IMR-90 (cell line): ENCODE measurements around the gene EHBP1. TPM values are rescaled to one million over a fixed set of nuclear protein-coding genes. Genes with fewer than 3 reads are reported as not detected.

Source experiments
- ATAC-seq: fragments of 200-7000 bp; cut with Tn5 transposase; 2 replicates; pipeline ENCODE4 v1.9.1; 2020; ENCODE audit warnings: low read depth, mild to moderate bottlenecking, moderate library complexity
- BruUV-seq: library from RNA; stranded (reverse); fragments of 400-500 nt; replicated peaks from 2 replicates; lab custom pipeline; 2021; lab: Mats Ljungman, UMichigan
- CTCF ChIA-PET: fragments of 300-600 bp; formaldehyde crosslinking; extraction: SDS; loops from one replicate; lab custom pipeline; 2021; ENCODE audit warnings: antibody characterized with exemption; lab: Yijun Ruan, JAX
- POLR2A ChIA-PET: fragments of 300-600 bp; sonication (Branson Sonifier 250); formaldehyde crosslinking; loops from one replicate; lab custom pipeline; 2022; ENCODE audit warnings: antibody characterized with exemption; ENCODE audit not compliant: unreplicated experiment; lab: Charles Lee
- DNase-seq: peaks from one replicate; pipeline ENCODE4 v3.0.0; 2013
- H2AFZ ChIP-seq: replicated peaks from 2 replicates; pipeline ENCODE3; 2013; ENCODE audit warnings: low read length, mild to moderate bottlenecking; ENCODE audit not compliant: poor library complexity
- H2AK5ac ChIP-seq: 2 replicates; pipeline ENCODE4 v1.6.1; 2013; ENCODE audit warnings: low read depth, low read length, inconsistent platforms
- H2AK9ac ChIP-seq: replicated peaks from 2 replicates; pipeline ENCODE3; 2013; ENCODE audit warnings: mild to moderate bottlenecking, low read depth, low read length, moderate library complexity; ENCODE audit not compliant: poor library complexity
- H2BK120ac ChIP-seq: 2 replicates; pipeline ENCODE4 v1.6.1; 2013; ENCODE audit warnings: low read depth, low read length, inconsistent platforms
- H2BK15ac ChIP-seq: 3 replicates; pipeline ENCODE4 v1.6.1; 2013; ENCODE audit warnings: low read depth, low read length, inconsistent platforms
- H2BK20ac ChIP-seq: 2 replicates; pipeline ENCODE4 v1.6.1; 2013; ENCODE audit warnings: low read depth, mild to moderate bottlenecking, inconsistent platforms, low read length, moderate library complexity
- H2BK5ac ChIP-seq: 2 replicates; pipeline ENCODE4 v1.6.1; 2013; ENCODE audit warnings: mild to moderate bottlenecking, low read depth, low read length, inconsistent platforms; ENCODE audit not compliant: poor library complexity, severe bottlenecking
- H3K14ac ChIP-seq: replicated peaks from 2 replicates; pipeline ENCODE4 v1.6.1; 2013; ENCODE audit warnings: low read depth, low read length, inconsistent platforms
- H3K18ac ChIP-seq: 2 replicates; pipeline ENCODE4 v1.6.1; 2013; ENCODE audit warnings: low read depth, low read length, control low read depth
- H3K23ac ChIP-seq: 2 replicates; pipeline ENCODE4 v1.6.1; 2013; ENCODE audit warnings: low read depth, low read length, inconsistent platforms
- H3K27ac ChIP-seq: 2 replicates; pipeline ENCODE4 v1.5.1; 2013; ENCODE audit warnings: mild to moderate bottlenecking, control low read depth, low read length; ENCODE audit not compliant: insufficient read depth
- H3K27me3 ChIP-seq: 2 replicates; pipeline ENCODE4 v1.6.1; 2013; ENCODE audit warnings: low read length; ENCODE audit not compliant: control insufficient read depth, insufficient read depth
- H3K36me3 ChIP-seq: 2 replicates; pipeline ENCODE4 v1.6.1; 2013; ENCODE audit warnings: low read length, mixed read lengths; ENCODE audit not compliant: control insufficient read depth, insufficient read depth
- H3K4ac ChIP-seq: 2 replicates; pipeline ENCODE4 v1.6.1; 2013; ENCODE audit warnings: low read depth, low read length, inconsistent platforms
- H3K4me1 ChIP-seq: 2 replicates; pipeline ENCODE4 v1.6.1; 2013; ENCODE audit warnings: low read length, mixed read lengths; ENCODE audit not compliant: control insufficient read depth, insufficient read depth
- H3K4me2 ChIP-seq: 2 replicates; pipeline ENCODE4 v1.6.1; 2013; ENCODE audit warnings: low read depth, mild to moderate bottlenecking, control low read depth, low read length, moderate library complexity
- H3K4me3 ChIP-seq: 2 replicates; pipeline ENCODE4 v1.5.1; 2013; ENCODE audit warnings: low read depth, mild to moderate bottlenecking, control low read depth, low read length, moderate library complexity; ENCODE audit not compliant: insufficient read depth
- H3K56ac ChIP-seq: 2 replicates; pipeline ENCODE4 v1.6.1; 2013; ENCODE audit warnings: low read length, inconsistent platforms; ENCODE audit not compliant: insufficient read depth; ENCODE audit errors: extremely low read depth
- H3K79me1 ChIP-seq, 2 experiments: 2 replicates each; pipeline ENCODE4 v1.6.1; 2013; ENCODE audit warnings: low read length in 2 of 2, inconsistent platforms in 1 of 2, low read depth in 1 of 2
- H3K9ac ChIP-seq: 2 replicates; pipeline ENCODE4 v1.6.1; 2013; ENCODE audit warnings: low read depth, low read length, control low read depth
- H3K9me1 ChIP-seq: 2 replicates; pipeline ENCODE4 v1.6.1; 2013; ENCODE audit warnings: low read length, inconsistent platforms; ENCODE audit not compliant: insufficient read depth
- H3K9me3 ChIP-seq: 2 replicates; pipeline ENCODE4 v1.6.1; 2013; ENCODE audit warnings: low read length; ENCODE audit not compliant: control insufficient read depth, insufficient read depth
- H4K20me1 ChIP-seq: 2 replicates; pipeline ENCODE4 v1.6.1; 2013; ENCODE audit warnings: low read length, inconsistent platforms; ENCODE audit not compliant: insufficient read depth
- H4K5ac ChIP-seq: 2 replicates; pipeline ENCODE4 v1.6.1; 2013; ENCODE audit warnings: mild to moderate bottlenecking, low read depth, low read length, control low read depth
- H4K8ac ChIP-seq, 2 experiments: 2 replicates each; pipeline ENCODE4 v1.6.1; 2013; ENCODE audit warnings: low read depth in 2 of 2, low read length in 2 of 2, control low read depth in 1 of 2, inconsistent platforms in 1 of 2
- H4K91ac ChIP-seq: 2 replicates; pipeline ENCODE4 v1.6.1; 2013; ENCODE audit warnings: low read depth, low read length, inconsistent platforms; ENCODE audit not compliant: insufficient read depth
- BHLHE40 ChIP-seq: fragments of 150-350 bp; IDR thresholded peaks from 2 replicates; pipeline ENCODE4 v1.6.1; 2016; ENCODE audit warnings: mild to moderate bottlenecking, low read depth, low read length
- CEBPB ChIP-seq: IDR thresholded peaks from 2 replicates; pipeline ENCODE4 v1.6.1; 2012; ENCODE audit warnings: low read depth, low read length, improper control_type of control experiment
- CHD1 ChIP-seq: IDR thresholded peaks from 2 replicates; pipeline ENCODE4 v1.6.1; 2012; ENCODE audit warnings: low read depth, low read length, improper control_type of control experiment
- ELK1 ChIP-seq: fragments of 150-350 bp; IDR thresholded peaks from 2 replicates; pipeline ENCODE4 v1.6.1; 2016; ENCODE audit warnings: low read depth, mild to moderate bottlenecking, low read length, moderate library complexity, borderline replicate concordance
- FOS ChIP-seq: fragments of 150-350 bp; IDR thresholded peaks from 2 replicates; pipeline ENCODE4 v1.6.1; 2016; ENCODE audit warnings: low read depth, low read length
- MAFK ChIP-seq: IDR thresholded peaks from 2 replicates; pipeline ENCODE4 v1.6.1; 2012; ENCODE audit warnings: low read depth, low read length, improper control_type of control experiment
- MAZ ChIP-seq: IDR thresholded peaks from 2 replicates; pipeline ENCODE4 v1.6.1; 2012; ENCODE audit warnings: low read depth, mild to moderate bottlenecking, low read length, improper control_type of control experiment, moderate library complexity, borderline replicate concordance
- MXI1 ChIP-seq: IDR thresholded peaks from 2 replicates; pipeline ENCODE4 v1.6.1; 2012; ENCODE audit warnings: low read depth, mild to moderate bottlenecking, low read length, moderate library complexity, borderline replicate concordance
- NFE2L2 ChIP-seq: fragments of 150-350 bp; IDR thresholded peaks from 2 replicates; pipeline ENCODE4 v1.6.1; 2016; ENCODE audit warnings: low read depth, mild to moderate bottlenecking, low read length
- POLR2A ChIP-seq: IDR thresholded peaks from 2 replicates; pipeline ENCODE4 v1.6.1; 2012; ENCODE audit warnings: mild to moderate bottlenecking, low read depth, low read length
- RAD21 ChIP-seq: IDR thresholded peaks from 2 replicates; pipeline ENCODE4 v1.6.1; 2012; ENCODE audit warnings: low read length, improper control_type of control experiment
- RCOR1 ChIP-seq: IDR thresholded peaks from 2 replicates; pipeline ENCODE4 v1.6.1; 2012; ENCODE audit warnings: mild to moderate bottlenecking, low read length, improper control_type of control experiment; ENCODE audit not compliant: insufficient replicate concordance
- RFX5 ChIP-seq: IDR thresholded peaks from 2 replicates; pipeline ENCODE4 v1.8.0; 2012; ENCODE audit warnings: low read depth, mild to moderate bottlenecking, low read length, moderate library complexity
- SMC3 ChIP-seq: fragments of 150-350 bp; IDR thresholded peaks from 2 replicates; pipeline ENCODE4 v1.6.1; 2016; ENCODE audit warnings: low read depth, mild to moderate bottlenecking, antibody characterized with exemption, low read length, moderate library complexity
- USF2 ChIP-seq: fragments of 150-350 bp; IDR thresholded peaks from 2 replicates; pipeline ENCODE4 v1.6.1; 2017; ENCODE audit warnings: mild to moderate bottlenecking, antibody characterized with exemption, low read length, low read depth
- WGBS, 2 experiments: methylation state at CpG; one replicate each; pipeline versions ENCODE4 v1.1.5 to v1.1.7; 2013; ENCODE audit warnings: missing lambda C conversion rate in 2 of 2; ENCODE audit not compliant: insufficient read length in 1 of 2; ENCODE audit errors: extremely low coverage in 2 of 2; 5-methylcytosine and 5-hydroxymethylcytosine counted together
- dilution Hi-C: fragments of 300-500 bp; cut with HindIII; formaldehyde crosslinking; loops from one replicate; pipeline ENCODE4 v1.14.3; 2018; ENCODE audit warnings: low sequenced_read_pairs; ENCODE audit not compliant: unreplicated experiment
- in situ Hi-C: fragments of 300-500 bp; cut with MboI; formaldehyde crosslinking; loops from 3 replicates; pipeline ENCODE4 v1.14.3; 2019; ENCODE audit warnings: low sequenced_read_pairs, inconsistent platforms, mixed read lengths
- intact Hi-C: fragments of 100-400 bp; cut with micrococcal nuclease; formaldehyde crosslinking; loops from 2 replicates; pipeline ENCODE4 v1.10.0; 2022
- polyA plus RNA-seq, 3 experiments: library from polyadenylated mRNA; depleted of rRNA; stranded (reverse); fragments of >200 nt; gene quantifications; 2 replicates each; pipeline ENCODE4 v1.2.3, GENCODE V29; 2012; ENCODE audit warnings: low replicate concordance in 1 of 3
- total RNA-seq: library from RNA; depleted of rRNA; stranded (reverse); fragments of >200 nt; gene quantifications from 2 replicates; pipeline ENCODE4 v1.2.3, GENCODE V29; 2012
- TF ChIP-seq, protein P1 (sequence below): conservative IDR thresholded peaks from 2 replicates; pipeline ENCODE4 v1.5.1; 2012; ENCODE audit warnings: mild to moderate bottlenecking, low read depth, low read length, improper control_type of control experiment

Gene EHBP1
- total and polyA plus RNA-seq, 2 of the 4 experiments (the other 2 are of a cell fraction): 28.3 to 44.4 TPM

- no peaks in the 10 kb centered on the region for H3K4me1 ChIP-seq
- H2BK120ac ChIP-seq: no peak overlapping the region
- no peak overlapping the region for H3K23ac ChIP-seq
- no peak for DNase-seq
- no peak for ATAC-seq
- H3K27ac ChIP-seq: no peak overlapping the region
- BruUV-seq: no TSS peak
- CTCF ChIA-PET: no interaction called here
- H2AK9ac ChIP-seq: no peak overlapping the region
- no peak overlapping the region for H3K4me3 ChIP-seq
- H4K5ac ChIP-seq: no peak overlapping the region
- no peak overlapping the region for H2BK20ac ChIP-seq
- peaks cover 3% of the 10 kb centered on the region; the same call in 1 of the 2 replicates for H3K9me3 ChIP-seq
- dilution Hi-C loops (no loop called here), in situ Hi-C loops (no loop called here), intact Hi-C loops (no loop called here)
- H2AFZ ChIP-seq: no peak overlapping the region
- no peak overlapping the region for H3K9ac ChIP-seq
- WGBS, 2 experiments: 60% methylated on average over 1 of the region's 2 CpGs; no CpG with 5 or more reads in 1 of the 2 experiments
- no peak overlapping the region for H3K18ac ChIP-seq
- no peak overlapping the region for H2BK5ac ChIP-seq
- H4K20me1 ChIP-seq: no peaks in the 10 kb centered on the region
- no peaks in the 10 kb centered on the region for H3K27me3 ChIP-seq
- H2AK5ac ChIP-seq: no peak overlapping the region
- H3K36me3 ChIP-seq: peaks cover 14% of the 10 kb centered on the region
- H3K79me1 ChIP-seq: no peaks in the 10 kb centered on the region; a peak in 1 of 4 replicates
- H3K56ac ChIP-seq: no peak overlapping the region
- no peak overlapping the region for H4K8ac ChIP-seq
- TF ChIP-seq CEBPB: no peak
- no peak for TF ChIP-seq SMC3
- TF ChIP-seq CHD1: no peak
- TF ChIP-seq POLR2A: no peak
- TF ChIP-seq ELK1: no peak
- no peak for TF ChIP-seq RFX5
- no peak for TF ChIP-seq NFE2L2
- no peak for TF ChIP-seq RCOR1
- no peak for TF ChIP-seq BHLHE40
- TF ChIP-seq FOS: no peak
- no peak for TF ChIP-seq USF2
- TF ChIP-seq MAFK: no peak
- TF ChIP-seq RAD21: no peak
- TF ChIP-seq, protein P1, sequence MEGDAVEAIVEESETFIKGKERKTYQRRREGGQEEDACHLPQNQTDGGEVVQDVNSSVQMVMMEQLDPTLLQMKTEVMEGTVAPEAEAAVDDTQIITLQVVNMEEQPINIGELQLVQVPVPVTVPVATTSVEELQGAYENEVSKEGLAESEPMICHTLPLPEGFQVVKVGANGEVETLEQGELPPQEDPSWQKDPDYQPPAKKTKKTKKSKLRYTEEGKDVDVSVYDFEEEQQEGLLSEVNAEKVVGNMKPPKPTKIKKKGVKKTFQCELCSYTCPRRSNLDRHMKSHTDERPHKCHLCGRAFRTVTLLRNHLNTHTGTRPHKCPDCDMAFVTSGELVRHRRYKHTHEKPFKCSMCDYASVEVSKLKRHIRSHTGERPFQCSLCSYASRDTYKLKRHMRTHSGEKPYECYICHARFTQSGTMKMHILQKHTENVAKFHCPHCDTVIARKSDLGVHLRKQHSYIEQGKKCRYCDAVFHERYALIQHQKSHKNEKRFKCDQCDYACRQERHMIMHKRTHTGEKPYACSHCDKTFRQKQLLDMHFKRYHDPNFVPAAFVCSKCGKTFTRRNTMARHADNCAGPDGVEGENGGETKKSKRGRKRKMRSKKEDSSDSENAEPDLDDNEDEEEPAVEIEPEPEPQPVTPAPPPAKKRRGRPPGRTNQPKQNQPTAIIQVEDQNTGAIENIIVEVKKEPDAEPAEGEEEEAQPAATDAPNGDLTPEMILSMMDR: no peak
- no peak for TF ChIP-seq MXI1
- TF ChIP-seq MAZ: no peak
- H3K4ac ChIP-seq: no peak overlapping the region
- no peak overlapping the region for H2BK15ac ChIP-seq
- no peak overlapping the region for H3K14ac ChIP-seq
- no peak overlapping the region for H3K4me2 ChIP-seq
- peaks cover 6% of the 10 kb centered on the region; the same call in 1 of the 2 replicates for H3K9me1 ChIP-seq
- POLR2A ChIA-PET: no interaction called here
- no peak overlapping the region for H4K91ac ChIP-seq
Measured at GRCh38 chr2:62858231-62858832, 152.8 kb downstream of the EHBP1 start.
